Posterior cingulate gyrus (tissue), 11 donors: ENCODE results near the gene ARPC1A.
A peak's percentile ranks its signal among the peaks of the same experiment; 100 is the strongest.
"Not testable (repeated sequence)": the region's sequence is repeated elsewhere in the genome, so short reads cannot be mapped to it uniquely, and the experiment has no call there.

Experiments
- DNase-seq, 10 donors: peaks; one replicate each; pipeline versions ENCODE4 v3.0.0 to v3.0.0-alpha.2; 2020 to 2021; ENCODE audit warnings: mixed read lengths in 3 of 10
- intact Hi-C: fragments of 100-400 bp; cut with DNase I; formaldehyde crosslinking; loops from one replicate; pipeline ENCODE4 v1.15.1; 2023

ARPC1A gene

GRCh38 chr7:99403764-99404163 lies 78.1 kb downstream of the ARPC1A start:
- intact Hi-C loops, result loop anchor here (10.0 kb wide), 1 partner anchor 79 kb away; the partner anchor contains the start of gene ARPC1A
- no peak for DNase-seq

DNA sequence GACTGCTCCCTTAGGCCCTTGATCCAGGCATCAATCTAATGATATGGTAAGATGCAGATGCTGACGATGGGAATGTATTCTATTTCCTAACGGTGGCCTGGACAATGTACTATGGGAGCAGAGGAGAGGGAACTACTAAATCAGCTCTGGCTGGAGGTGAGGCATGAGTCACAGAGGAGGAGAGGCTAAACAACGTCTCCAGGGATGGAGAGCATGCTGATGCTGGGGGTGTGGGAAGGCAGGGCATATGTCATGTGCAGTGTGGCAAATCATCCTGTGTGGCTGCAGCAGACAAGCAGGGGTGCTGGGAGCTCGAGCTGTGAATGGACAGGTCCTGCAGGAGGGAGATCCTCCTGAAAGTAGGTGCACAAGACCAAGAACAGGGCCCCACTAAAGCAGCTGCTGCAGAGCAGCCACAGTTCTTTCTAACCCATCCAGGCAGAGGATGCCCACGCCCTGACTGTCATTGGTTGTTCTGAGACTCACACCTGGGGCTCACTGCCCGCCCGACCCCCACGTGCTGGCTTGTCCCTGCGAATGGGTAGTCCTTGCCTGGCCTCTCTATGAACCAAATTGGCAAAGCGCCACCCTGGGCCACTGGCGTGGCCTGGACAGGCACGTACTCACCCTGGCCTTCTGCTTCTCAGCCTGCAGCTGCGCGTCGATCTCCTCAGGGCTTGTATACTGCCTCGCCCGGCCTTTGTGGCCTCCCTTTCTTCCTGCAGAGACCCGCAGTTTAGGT lies 78.7 kb downstream of the ARPC1A start:
- no peak for DNase-seq
- intact Hi-C loops, result loop anchor here (10.0 kb wide), 1 partner anchor 80 kb away; the partner anchor contains the start of gene ARPC1A

DNA sequence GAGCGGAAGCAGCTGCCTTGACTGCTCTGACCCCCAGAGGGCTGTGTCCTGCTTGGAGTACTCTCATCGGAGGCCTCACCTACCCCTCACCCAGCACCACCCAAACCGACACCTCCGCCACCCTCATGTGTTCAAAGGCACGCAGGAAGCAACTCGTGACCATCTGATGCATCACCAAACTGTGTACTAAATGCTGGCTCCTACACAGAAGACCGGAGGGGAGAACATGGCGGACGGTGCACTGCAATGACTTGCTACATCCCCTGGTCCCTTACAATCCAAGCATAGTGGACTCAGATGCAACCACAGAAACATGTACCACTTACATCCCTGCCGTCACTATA lies 79.3 kb downstream of the ARPC1A start:
- DNase-seq, result no peak
- intact Hi-C loops, result loop anchor here (10.0 kb wide), 1 partner anchor 80 kb away; the partner anchor contains the start of gene ARPC1A

DNA sequence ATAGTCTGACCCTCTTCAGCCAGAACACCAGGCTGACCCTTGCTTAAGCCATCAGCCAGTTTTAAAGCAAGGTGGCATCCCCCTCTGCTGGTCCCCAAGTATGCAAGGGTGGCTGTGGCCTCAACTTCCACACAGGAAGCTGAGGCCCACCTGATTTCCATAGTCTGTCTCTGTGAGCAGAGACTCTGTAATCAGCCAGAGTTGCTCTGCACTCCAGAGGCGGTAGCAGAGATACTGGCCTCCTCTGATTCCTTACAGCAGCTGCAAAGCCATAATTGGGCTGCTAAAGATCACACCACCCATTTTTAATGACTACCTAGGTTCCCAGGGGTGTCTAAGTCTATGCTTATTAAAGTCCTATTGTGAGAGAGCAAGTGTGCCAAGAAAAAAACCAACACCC lies 80.9 kb downstream of the ARPC1A start:
- no peak for DNase-seq
- intact Hi-C loops, result loop anchor here (10.0 kb wide), 1 partner anchor 82 kb away; the partner anchor contains the start of gene ARPC1A

GRCh38 chr7:99407872-99408378 lies 82.2 kb downstream of the ARPC1A start:
- DNase-seq, result peak in 8 of 10 donors; percentile 36 to 90 (median 61)
- intact Hi-C loops, result loop anchor here (1.0 to 10.0 kb wide), 2 partner anchors 31 to 83 kb away; partner anchors contain the start of gene ARPC1A

GRCh38 chr7:99408379-99409191 lies 82.9 kb downstream of the ARPC1A start, which contains the start of the genes BUD31 and PDAP1:
TSS of gene BUD31 (plus strand) at chr7:99408969. CDS start at chr7:99411093, 2,124 bp downstream.
TSS of gene PDAP1 (minus strand) at chr7:99408597. CDS start at chr7:99408548, 49 bp downstream.
- intact Hi-C loops, result loop anchor here (1.0 to 10.0 kb wide), 2 partner anchors 31 to 84 kb away; partner anchors contain the start of gene ARPC1A
- DNase-seq, result peak; percentile 86 to 99 (median 90)

GRCh38 chr7:99409192-99409572 lies 83.5 kb downstream of the ARPC1A start:
- intact Hi-C loops, result loop anchor here (10.0 kb wide), 1 partner anchor 84 kb away; the partner anchor contains the start of gene ARPC1A
- DNase-seq, result no peak

GRCh38 chr7:99409806-99410205 lies 84.1 kb downstream of the ARPC1A start:
- no peak for DNase-seq
- intact Hi-C loops, result loop anchor here (10.0 kb wide), 1 partner anchor 85 kb away; the partner anchor contains the start of gene ARPC1A

DNA sequence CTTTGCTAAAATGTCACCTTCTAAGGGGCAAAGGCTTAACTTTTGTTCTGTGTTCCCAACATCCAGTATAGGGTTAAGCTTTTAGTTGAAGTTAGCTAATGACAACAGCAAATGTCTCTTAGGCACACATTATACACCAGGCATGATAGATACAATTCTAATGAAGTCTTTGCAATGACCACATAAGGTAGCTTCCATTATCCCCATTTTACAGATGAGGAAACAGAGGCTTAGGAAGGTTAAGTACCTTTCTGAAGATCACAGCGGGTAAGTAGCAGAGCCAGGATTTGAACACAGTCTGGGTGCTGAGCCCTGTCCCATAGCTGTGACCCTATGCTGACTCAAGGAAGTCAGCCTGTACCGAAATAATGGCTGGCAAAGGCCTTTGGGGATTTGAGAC lies 84.9 kb downstream of the ARPC1A start:
- intact Hi-C loops, result no loop called here
- DNase-seq, result no peak

GRCh38 chr7:99415513-99416127 lies 89.9 kb downstream of the ARPC1A start:
- intact Hi-C loops, result not testable (repeated sequence)
- peak; percentile 50 to 95 (median 72) for DNase-seq
